Spleen (tissue), 11 donors: ENCODE results near the gene TRPV4. TPM values are rescaled to one million over a fixed set of nuclear protein-coding genes. Genes with fewer than 3 reads are reported as not detected.

Experiments used
- DNase-seq: peaks from one replicate; pipeline ENCODE4 v3.0.0-alpha.2; 2020
- H3K27ac ChIP-seq, 8 donors: fragments of 200-600 bp; sonication (generic) in 7 of 8; 1 replicate in 4 of 8; 2 replicates in 4 of 8; pipeline versions ENCODE4 v1.5.0 to v1.8.0; 2016 to 2021; ENCODE audit warnings: inconsistent platforms in 4 of 8, mild to moderate bottlenecking in 4 of 8, moderate library complexity in 1 of 8
- H3K27me3 ChIP-seq, 7 donors: fragments of 200-600 bp; sonication (generic) in 6 of 7; replicated peaks in 1 of 7; 1 replicate in 4 of 7; 2 replicates in 3 of 7; pipeline versions ENCODE4 v1.5.0 to v1.8.0; 2016 to 2021; ENCODE audit warnings: inconsistent platforms in 3 of 7, mild to moderate bottlenecking in 1 of 7
- H3K36me3 ChIP-seq, 6 donors: fragments of 200-600 bp; sonication (generic) in 5 of 6; 1 replicate in 4 of 6; 2 replicates in 2 of 6; pipeline versions ENCODE4 v1.5.0 to v1.8.0; 2016 to 2021; ENCODE audit warnings: inconsistent platforms in 2 of 6
- H3K4me1 ChIP-seq, 6 donors: fragments of 200-600 bp; sonication (generic) in 5 of 6; 1 replicate in 3 of 6; 2 replicates in 3 of 6; pipeline versions ENCODE4 v1.5.0 to v1.8.0; 2016 to 2021; ENCODE audit warnings: inconsistent platforms in 3 of 6
- H3K4me3 ChIP-seq, 8 donors: fragments of 200-600 bp; sonication (generic) in 7 of 8; 1 replicate in 4 of 8; 2 replicates in 4 of 8; pipeline versions ENCODE4 v1.5.0 to v1.8.0; 2016 to 2021; ENCODE audit warnings: inconsistent platforms in 4 of 8, mild to moderate bottlenecking in 4 of 8, moderate library complexity in 2 of 8
- H3K9me3 ChIP-seq, 8 donors: fragments of 200-600 bp; sonication (generic) in 7 of 8; 1 replicate in 4 of 8; 2 replicates in 4 of 8; pipeline versions ENCODE4 v1.5.0 to v1.8.0; 2016 to 2021; ENCODE audit warnings: inconsistent platforms in 4 of 8
- POLR2A ChIP-seq, 3 donors: fragments of 450-650 bp; IDR thresholded peaks; one replicate each; pipeline ENCODE4 v1.5.1; 2017; ENCODE audit warnings: antibody characterized with exemption in 3 of 3, mild to moderate bottlenecking in 1 of 3
- POLR2AphosphoS5 ChIP-seq, 3 donors: sonication (generic); formaldehyde crosslinking; IDR thresholded peaks; one replicate each; pipeline ENCODE4 v1.5.1; 2017; ENCODE audit warnings: antibody characterized with exemption in 3 of 3
- WGBS, 5 donors: extraction: QIAGEN DNeasy Blood & Tissue Kit in 3 of 5; methylation state at CpG; one replicate each; pipeline versions ENCODE4 v1.1.5 to v1.1.7; 2013 to 2018; 5-methylcytosine and 5-hydroxymethylcytosine counted together
- intact Hi-C: fragments of 100-400 bp; cut with DNase I; formaldehyde crosslinking; loops from one replicate; pipeline ENCODE4 v1.15.0; 2023; ENCODE audit warnings: low total_unique reads
- polyA plus RNA-seq, 3 donors: library from polyadenylated mRNA; stranded (reverse); fragments of 200-250 nt; gene quantifications; one replicate each; pipeline ENCODE4 v1.2.1, GENCODE V29; 2013
- total RNA-seq, 7 donors: library from RNA; depleted of rRNA in 3 of 7; stranded (reverse); fragments of >200 nt in 3 of 7; fragmentation: NEBNext Ultra II Directional in 4 of 7; extraction: Animal tissue kit (Norgen Biotek cat#: 25700) in 4 of 7; gene quantifications; one replicate each; pipeline versions ENCODE4 v1.1.0 to v1.2.1, GENCODE V29; 2016 to 2021
- TF ChIP-seq, protein P1 (sequence below), 11 experiments: fragments of 200-600 bp in 7 of 11; fragments of 450-650 bp in 4 of 11; sonication (generic) in 4 of 11; IDR thresholded peaks in 8 of 11; conservative IDR thresholded peaks in 3 of 11; 1 replicate in 7 of 11; 2 replicates in 4 of 11; pipeline versions ENCODE4 v1.4.0 to v1.8.0; 2016 to 2021; ENCODE audit warnings: antibody characterized with exemption in 11 of 11, inconsistent platforms in 4 of 11, mild to moderate bottlenecking in 1 of 11
- donor health status: healthy with polysubstance abuse.
- donor health status: DM: no; HTN: no; CAD: no; lungs with moderate emphysema.
- donor health status: DM: no; HTN: no; CAD: no.
- donor health status: Bipolar disorder and iron deficiency.
- donor health status: healthy.
- donor health status: DM: no; HTN: no; CAD: no.
- donor health status: DM: yes; HTN: yes; CAD: no.

Gene TRPV4
- total and polyA plus RNA-seq, 10 donors: 0.49 to 8.0 (median 4.4) TPM

DNA sequence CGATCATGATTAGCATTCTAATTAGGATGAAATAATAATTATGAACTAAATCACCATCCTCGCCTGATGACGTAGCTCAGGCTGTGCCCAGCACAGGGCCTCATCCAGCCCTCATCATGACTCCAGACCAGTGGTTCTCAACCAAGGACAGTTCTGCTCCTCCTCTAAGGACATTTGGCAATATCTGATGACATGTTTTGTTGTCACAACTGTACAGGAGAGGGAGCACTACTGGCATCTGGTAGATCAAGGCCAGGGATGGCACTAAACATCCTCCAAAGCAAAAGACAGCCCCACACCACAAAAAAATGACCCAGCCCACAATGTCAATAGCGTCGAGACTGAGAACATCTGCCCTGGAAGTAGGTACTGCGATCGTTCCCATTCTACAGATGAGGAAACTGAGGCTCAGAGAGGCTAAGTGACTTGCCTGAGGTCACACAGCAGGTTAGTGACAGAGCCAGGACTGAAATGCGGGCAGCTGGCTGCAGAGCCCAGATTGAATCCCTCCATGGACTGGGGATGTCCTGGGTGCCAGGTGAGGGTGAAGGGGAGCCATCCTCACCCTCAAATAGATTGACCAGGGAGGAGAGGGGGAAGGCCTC is 15.5 kb downstream of the TRPV4 start:
- no peaks in the 10 kb centered on the region for H3K36me3 ChIP-seq
- DNase-seq: no peak
- 85 to 93% (median 91%) methylated on average over 8 of the region's 8 CpGs for WGBS, 5 donors
- TF ChIP-seq POLR2AphosphoS5 (IDR thresholded peaks at IDR 0.05) (no peak), POLR2A (IDR thresholded peaks at IDR 0.05) (no peak)
- TF ChIP-seq, protein P1, sequence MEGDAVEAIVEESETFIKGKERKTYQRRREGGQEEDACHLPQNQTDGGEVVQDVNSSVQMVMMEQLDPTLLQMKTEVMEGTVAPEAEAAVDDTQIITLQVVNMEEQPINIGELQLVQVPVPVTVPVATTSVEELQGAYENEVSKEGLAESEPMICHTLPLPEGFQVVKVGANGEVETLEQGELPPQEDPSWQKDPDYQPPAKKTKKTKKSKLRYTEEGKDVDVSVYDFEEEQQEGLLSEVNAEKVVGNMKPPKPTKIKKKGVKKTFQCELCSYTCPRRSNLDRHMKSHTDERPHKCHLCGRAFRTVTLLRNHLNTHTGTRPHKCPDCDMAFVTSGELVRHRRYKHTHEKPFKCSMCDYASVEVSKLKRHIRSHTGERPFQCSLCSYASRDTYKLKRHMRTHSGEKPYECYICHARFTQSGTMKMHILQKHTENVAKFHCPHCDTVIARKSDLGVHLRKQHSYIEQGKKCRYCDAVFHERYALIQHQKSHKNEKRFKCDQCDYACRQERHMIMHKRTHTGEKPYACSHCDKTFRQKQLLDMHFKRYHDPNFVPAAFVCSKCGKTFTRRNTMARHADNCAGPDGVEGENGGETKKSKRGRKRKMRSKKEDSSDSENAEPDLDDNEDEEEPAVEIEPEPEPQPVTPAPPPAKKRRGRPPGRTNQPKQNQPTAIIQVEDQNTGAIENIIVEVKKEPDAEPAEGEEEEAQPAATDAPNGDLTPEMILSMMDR (IDR thresholded peaks at IDR 0.05 in 8 of 11, conservative IDR thresholded peaks at IDR 0.05 in 3 of 11): no peak
- intact Hi-C loops: no loop called here
- no peaks in the 10 kb centered on the region for H3K4me1 ChIP-seq
- no peak overlapping the region for H3K27ac ChIP-seq
- no peak overlapping the region for H3K4me3 ChIP-seq
- no peaks in the 10 kb centered on the region for H3K9me3 ChIP-seq
- H3K27me3 ChIP-seq: peaks cover 0 to 14% (median 0%) of the 10 kb centered on the region in 7 donors

- Histone ChIP-seq H3K4me3 (no peak overlapping the region), H3K36me3 (no peaks in the 10 kb centered on the region), H3K4me1 (no peaks in the 10 kb centered on the region), H3K27me3 (peaks cover 0 to 14% (median 0%) of the 10 kb centered on the region in 7 donors), H3K9me3 (no peaks in the 10 kb centered on the region), H3K27ac (no peak overlapping the region)
- intact Hi-C loops: no loop called here
- 60 to 76% (median 70%) methylated on average over 6 to 7 of the region's 7 CpGs for WGBS, 5 donors
- TF ChIP-seq POLR2A (IDR thresholded peaks at IDR 0.05) (no peak), POLR2AphosphoS5 (IDR thresholded peaks at IDR 0.05) (no peak)
- TF ChIP-seq, protein P1 (IDR thresholded peaks at IDR 0.05 in 8 of 11, conservative IDR thresholded peaks at IDR 0.05 in 3 of 11): no peak
- DNase-seq: no peak
Observed at GRCh38 chr12:109816870-109817269, 16.3 kb downstream of the TRPV4 start.

- Histone ChIP-seq H3K27me3 (peaks cover 0 to 14% (median 0%) of the 10 kb centered on the region in 7 donors), H3K4me3 (no peak overlapping the region), H3K36me3 (no peaks in the 10 kb centered on the region), H3K4me1 (no peaks in the 10 kb centered on the region), H3K27ac (no peak overlapping the region), H3K9me3 (no peaks in the 10 kb centered on the region)
- WGBS, 5 donors: 76 to 86% (median 79%) methylated on average over 10 of the region's 10 CpGs
- intact Hi-C loops: no loop called here
- no peak for DNase-seq
- TF ChIP-seq POLR2A (IDR thresholded peaks at IDR 0.05) (no peak), POLR2AphosphoS5 (IDR thresholded peaks at IDR 0.05) (no peak)
- TF ChIP-seq, protein P1 (IDR thresholded peaks at IDR 0.05 in 8 of 11, conservative IDR thresholded peaks at IDR 0.05 in 3 of 11): no peak
Observed at GRCh38 chr12:109815757-109816617, 17.2 kb downstream of the TRPV4 start.

GRCh38 chr12:109815225-109815624 is 18.0 kb downstream of the TRPV4 start:
- Histone ChIP-seq H3K9me3 (no peaks in the 10 kb centered on the region), H3K4me1 (no peaks in the 10 kb centered on the region), H3K4me3 (no peak overlapping the region), H3K27me3 (peaks cover 0 to 14% (median 0%) of the 10 kb centered on the region in 7 donors), H3K27ac (no peak overlapping the region), H3K36me3 (no peaks in the 10 kb centered on the region)
- intact Hi-C loops: no loop called here
- DNase-seq: no peak
- TF ChIP-seq, protein P1 (IDR thresholded peaks at IDR 0.05 in 8 of 11, conservative IDR thresholded peaks at IDR 0.05 in 3 of 11): no peak
- TF ChIP-seq POLR2AphosphoS5 (IDR thresholded peaks at IDR 0.05) (no peak), POLR2A (IDR thresholded peaks at IDR 0.05) (no peak)
- WGBS, 5 donors: 67 to 100% (median 86%) methylated on average over 2 to 4 of the region's 4 CpGs
